Esophagus muscularis mucosa (tissue), 4 donors: Measurements from ENCODE around the gene STXBP6.

Source experiments
- CTCF ChIP-seq, 3 experiments: fragments of 200-600 bp in 2 of 3; fragments of 450-650 bp in 1 of 3; sonication (generic) in 2 of 3; IDR thresholded peaks; one replicate each; pipeline ENCODE4 v1.5.1; 2017 to 2019; ENCODE audit warnings: antibody characterized with exemption in 3 of 3, mild to moderate bottlenecking in 2 of 3, moderate library complexity in 1 of 3
- EP300 ChIP-seq: sonication (generic); formaldehyde crosslinking; IDR thresholded peaks from one replicate; pipeline ENCODE4 v1.6.1; 2017; ENCODE audit warnings: antibody characterized with exemption
- POLR2A ChIP-seq: fragments of 450-650 bp; IDR thresholded peaks from one replicate; pipeline ENCODE4 v1.6.1; 2017; ENCODE audit warnings: antibody characterized with exemption, moderate library complexity, mild to moderate bottlenecking, low read depth
- POLR2AphosphoS5 ChIP-seq, 2 donors: sonication (generic); formaldehyde crosslinking; IDR thresholded peaks; one replicate each; pipeline ENCODE4 v1.6.1; 2017; ENCODE audit warnings: antibody characterized with exemption in 2 of 2

- TF ChIP-seq CTCF (IDR thresholded peaks at IDR 0.05), result no peak
- no peak for TF ChIP-seq POLR2A
- TF ChIP-seq POLR2AphosphoS5 (IDR thresholded peaks at IDR 0.05), result no peak
- no peak for TF ChIP-seq EP300
Measured at GRCh38 chr14:24990050-24990449, 59.9 kb downstream of the STXBP6 start.
